Gastroesophageal sphincter (tissue), 4 donors: ENCODE data around the gene TOP1. TPM values are rescaled to one million over a fixed set of nuclear protein-coding genes. Genes with fewer than 3 reads are reported as not detected.

Source experiments
- ATAC-seq: fragments of 150-250 bp; one replicate; pipeline ENCODE4 v1.9.1; 2016; ENCODE audit warnings: mild to moderate bottlenecking, moderate library complexity
- H3K27ac ChIP-seq, 4 donors: fragments of 200-600 bp; sonication (generic) in 3 of 4; 1 replicate in 3 of 4; 2 replicates in 1 of 4; pipeline ENCODE4 v1.5.1; 2016 to 2019
- H3K27me3 ChIP-seq: fragments of 200-600 bp; sonication (generic); one replicate; pipeline ENCODE4 v1.5.1; 2019
- H3K36me3 ChIP-seq, 2 donors: fragments of 200-600 bp; sonication (generic); one replicate each; pipeline ENCODE4 v1.5.1; 2019; ENCODE audit warnings: control low read depth in 1 of 2
- H3K4me1 ChIP-seq, 3 donors: fragments of 200-600 bp; sonication (generic); 1 replicate in 2 of 3; 2 replicates in 1 of 3; pipeline ENCODE4 v1.5.1; 2016 to 2019; ENCODE audit warnings: control low read depth in 2 of 3
- H3K4me3 ChIP-seq, 2 donors: fragments of 200-600 bp; sonication (generic); one replicate each; pipeline ENCODE4 v1.5.1; 2019; ENCODE audit warnings: mild to moderate bottlenecking in 1 of 2, moderate library complexity in 1 of 2
- H3K9me3 ChIP-seq, 3 donors: fragments of 200-600 bp; sonication (generic); one replicate each; pipeline ENCODE4 v1.5.1; 2017 to 2019; ENCODE audit warnings: control low read depth in 2 of 3
- EP300 ChIP-seq: sonication (generic); formaldehyde crosslinking; IDR thresholded peaks from one replicate; pipeline ENCODE4 v1.6.1; 2017; ENCODE audit warnings: antibody characterized with exemption, mild to moderate bottlenecking
- POLR2A ChIP-seq, 2 donors: fragments of 450-650 bp; IDR thresholded peaks; one replicate each; pipeline ENCODE4 v1.6.1; 2017; ENCODE audit warnings: antibody characterized with exemption in 2 of 2, mild to moderate bottlenecking in 2 of 2, moderate library complexity in 1 of 2
- POLR2AphosphoS5 ChIP-seq: sonication (generic); formaldehyde crosslinking; IDR thresholded peaks from one replicate; pipeline ENCODE4 v1.6.1; 2017; ENCODE audit warnings: antibody characterized with exemption
- WGBS, 2 donors: methylation state at CpG; one replicate each; pipeline ENCODE4 v1.1.5; 2018; ENCODE audit warnings: low coverage in 1 of 2; 5-methylcytosine and 5-hydroxymethylcytosine counted together
- total RNA-seq, 4 donors: library from RNA; depleted of rRNA; stranded (reverse); fragments of >200 nt; gene quantifications; one replicate each; pipeline ENCODE4 v1.1.0, GENCODE V29; 2016
- TF ChIP-seq, protein P1 (sequence below), 4 experiments: fragments of 200-600 bp in 2 of 4; fragments of 450-650 bp in 2 of 4; sonication (generic) in 1 of 4; IDR thresholded peaks; one replicate each; pipeline ENCODE4 v1.5.1; 2017 to 2019; ENCODE audit warnings: antibody characterized with exemption in 4 of 4, mild to moderate bottlenecking in 2 of 4, moderate library complexity in 2 of 4

The TOP1 gene
- total RNA-seq, 4 donors from 2014 or later = 22.0 to 31.6 (median 28.8) TPM

DNA sequence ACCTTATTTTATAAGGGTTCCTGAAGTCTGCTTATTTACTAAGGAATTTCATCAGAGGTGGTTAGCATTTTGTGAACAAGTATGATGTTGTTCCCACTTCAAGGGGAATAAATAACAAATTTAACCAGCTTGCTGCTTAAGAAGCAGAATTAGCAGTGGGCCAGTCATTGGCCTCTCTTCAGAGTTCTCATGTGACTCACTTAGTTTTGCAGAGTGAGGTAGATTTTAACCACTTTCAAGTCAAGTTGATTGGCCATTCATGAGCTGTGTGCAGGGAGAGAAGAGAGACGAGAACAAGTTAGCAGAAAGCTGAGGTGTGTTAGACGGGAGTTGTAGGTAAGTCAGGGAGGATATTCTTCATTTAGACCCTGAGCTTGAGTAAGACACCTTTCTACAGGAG is 18.1 kb downstream of the TOP1 start:
- TF ChIP-seq, protein P1, sequence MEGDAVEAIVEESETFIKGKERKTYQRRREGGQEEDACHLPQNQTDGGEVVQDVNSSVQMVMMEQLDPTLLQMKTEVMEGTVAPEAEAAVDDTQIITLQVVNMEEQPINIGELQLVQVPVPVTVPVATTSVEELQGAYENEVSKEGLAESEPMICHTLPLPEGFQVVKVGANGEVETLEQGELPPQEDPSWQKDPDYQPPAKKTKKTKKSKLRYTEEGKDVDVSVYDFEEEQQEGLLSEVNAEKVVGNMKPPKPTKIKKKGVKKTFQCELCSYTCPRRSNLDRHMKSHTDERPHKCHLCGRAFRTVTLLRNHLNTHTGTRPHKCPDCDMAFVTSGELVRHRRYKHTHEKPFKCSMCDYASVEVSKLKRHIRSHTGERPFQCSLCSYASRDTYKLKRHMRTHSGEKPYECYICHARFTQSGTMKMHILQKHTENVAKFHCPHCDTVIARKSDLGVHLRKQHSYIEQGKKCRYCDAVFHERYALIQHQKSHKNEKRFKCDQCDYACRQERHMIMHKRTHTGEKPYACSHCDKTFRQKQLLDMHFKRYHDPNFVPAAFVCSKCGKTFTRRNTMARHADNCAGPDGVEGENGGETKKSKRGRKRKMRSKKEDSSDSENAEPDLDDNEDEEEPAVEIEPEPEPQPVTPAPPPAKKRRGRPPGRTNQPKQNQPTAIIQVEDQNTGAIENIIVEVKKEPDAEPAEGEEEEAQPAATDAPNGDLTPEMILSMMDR (IDR thresholded peaks at IDR 0.05) = no peak
- TF ChIP-seq POLR2AphosphoS5 (no peak), EP300 (no peak), POLR2A (IDR thresholded peaks at IDR 0.05) (no peak)
- no peaks in the 10 kb centered on the region for H3K36me3 ChIP-seq
- no peak for ATAC-seq
- H3K4me1 ChIP-seq = peaks cover 29 to 98% (median 34%) of the 10 kb centered on the region in 3 donors
- peak overlapping the region in 1 of 4 donors; percentile 3 for H3K27ac ChIP-seq
- 55 to 67% methylated on average over 2 of the region's 2 CpGs for WGBS, 2 donors
- H3K4me3 ChIP-seq = no peak overlapping the region
- H3K27me3 ChIP-seq = no peaks in the 10 kb centered on the region
- no peaks in the 10 kb centered on the region for H3K9me3 ChIP-seq

DNA sequence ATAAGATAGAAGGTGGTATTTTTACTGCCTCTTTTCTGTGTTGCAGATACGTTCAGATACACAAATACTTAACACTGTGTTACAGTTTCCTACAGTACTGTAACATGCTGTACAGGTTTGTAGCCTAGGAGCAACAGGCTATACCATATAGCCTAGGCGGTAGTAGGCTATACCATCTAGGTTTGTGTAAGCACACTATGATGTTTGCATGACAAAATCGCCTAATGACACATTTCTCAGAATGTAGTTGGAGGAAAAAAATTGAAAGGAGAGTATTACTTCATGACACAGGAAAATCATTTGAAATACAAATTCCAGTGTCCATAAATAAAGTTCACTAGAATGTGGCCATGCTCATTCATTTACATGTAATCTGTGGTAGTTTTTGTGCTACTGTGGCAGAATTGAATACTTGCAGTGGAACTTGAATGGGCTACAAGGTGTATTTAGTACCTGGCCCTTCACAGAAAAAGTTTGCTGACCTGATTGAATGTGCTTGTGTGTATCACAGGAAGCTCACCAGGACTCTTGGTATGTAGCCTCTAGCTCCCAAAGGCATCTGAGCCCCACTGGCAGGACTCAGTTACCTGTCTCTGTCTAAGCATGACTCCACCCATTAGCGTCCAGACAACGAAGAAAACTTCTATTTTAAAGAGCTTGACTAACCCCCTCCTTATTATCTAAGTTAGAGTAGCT is 18.8 kb downstream of the TOP1 start:
- peak overlapping the region in 1 of 2 donors; percentile 18 for H3K4me3 ChIP-seq
- peaks cover 34 to 98% (median 41%) of the 10 kb centered on the region in 3 donors for H3K4me1 ChIP-seq
- ATAC-seq = no peak
- no peak for TF ChIP-seq POLR2A (IDR thresholded peaks at IDR 0.05)
- TF ChIP-seq EP300 = no peak
- no peak for TF ChIP-seq POLR2AphosphoS5
- TF ChIP-seq, protein P1 (IDR thresholded peaks at IDR 0.05) = no peak
- no peaks in the 10 kb centered on the region for H3K9me3 ChIP-seq
- H3K27me3 ChIP-seq = no peaks in the 10 kb centered on the region
- 46% methylated on average over 4 to 5 of the region's 5 CpGs for WGBS, 2 donors
- H3K27ac ChIP-seq = peak overlapping the region in 3 of 4 donors; percentile 23 to 57 (median 44)
- no peaks in the 10 kb centered on the region for H3K36me3 ChIP-seq

DNA sequence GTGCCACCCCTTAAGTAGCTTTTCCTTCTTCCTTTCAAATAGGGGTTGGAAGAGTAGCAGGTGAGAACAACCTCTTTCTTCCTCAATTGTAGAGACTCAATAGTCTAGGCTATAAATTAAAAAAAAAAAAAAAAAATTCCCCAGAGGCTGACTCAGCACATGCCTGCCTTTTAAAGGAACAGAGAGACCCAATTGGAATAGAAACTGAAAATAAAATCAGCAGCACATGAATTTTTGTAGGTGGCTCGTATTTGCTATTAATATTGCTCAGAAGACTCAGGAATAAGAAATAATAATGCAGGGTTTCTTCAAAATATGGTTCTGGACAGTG is 19.3 kb downstream of the TOP1 start:
- TF ChIP-seq EP300 (no peak), POLR2AphosphoS5 (no peak), POLR2A (IDR thresholded peaks at IDR 0.05) (no peak)
- TF ChIP-seq, protein P1 (IDR thresholded peaks at IDR 0.05) = no peak
- WGBS, 2 donors = 0 to 8% methylated on average over 1 of the region's 1 CpG
- H3K9me3 ChIP-seq = no peaks in the 10 kb centered on the region
- peak overlapping the region in 3 of 4 donors; percentile 23 to 57 (median 44) for H3K27ac ChIP-seq
- H3K27me3 ChIP-seq = no peaks in the 10 kb centered on the region
- no peaks in the 10 kb centered on the region for H3K36me3 ChIP-seq
- H3K4me1 ChIP-seq = peaks cover 39 to 98% (median 46%) of the 10 kb centered on the region in 3 donors
- peak overlapping the region; percentile 15 to 18 for H3K4me3 ChIP-seq
- no peak for ATAC-seq

DNA sequence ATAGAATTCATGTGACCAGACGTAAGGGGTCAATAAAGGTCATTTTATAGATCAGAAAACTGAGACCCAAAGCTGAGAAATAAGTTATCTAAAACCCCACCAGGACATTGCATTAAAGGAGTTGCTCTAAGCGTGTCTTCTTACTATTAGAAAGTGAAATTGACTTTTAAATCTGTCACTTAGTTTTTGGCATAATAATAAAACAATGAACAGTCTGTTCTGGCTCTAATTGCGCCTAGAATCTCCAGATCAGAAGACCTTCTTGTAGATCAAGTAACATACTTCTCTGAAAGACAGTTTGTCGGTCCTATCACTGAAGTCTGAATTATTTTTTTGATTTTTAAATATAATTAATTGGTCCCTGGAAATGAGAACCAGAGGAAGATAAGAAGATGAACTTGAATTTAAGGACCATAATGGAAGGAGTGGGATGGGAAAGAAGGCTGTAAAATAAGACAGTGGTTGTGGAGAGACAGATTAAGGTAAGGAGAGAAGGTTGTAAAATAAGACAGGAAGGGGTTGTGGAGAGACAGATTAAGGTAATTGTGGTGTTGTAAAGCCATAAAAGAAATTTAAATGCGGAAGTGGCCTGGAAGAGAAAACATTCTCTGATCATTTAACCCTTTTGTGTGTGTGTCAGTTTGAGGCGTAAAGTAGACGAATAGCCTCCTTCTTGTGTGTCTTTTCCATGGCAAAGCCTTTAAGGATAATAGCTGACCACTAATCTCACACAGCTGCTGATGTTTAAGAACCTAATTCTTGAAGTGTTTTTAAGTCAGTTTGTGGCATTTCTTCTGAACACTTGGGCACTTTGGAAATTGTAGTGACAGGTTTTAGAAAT is 20.1 kb downstream of the TOP1 start:
- Histone ChIP-seq H3K27ac (peak overlapping the region in 3 of 4 donors; percentile 11 to 57 (median 44)), H3K4me1 (peaks cover 46 to 100% (median 50%) of the 10 kb centered on the region in 3 donors), H3K36me3 (no peaks in the 10 kb centered on the region), H3K27me3 (no peaks in the 10 kb centered on the region), H3K9me3 (no peaks in the 10 kb centered on the region), H3K4me3 (peak overlapping the region; percentile 15 to 18)
- TF ChIP-seq, protein P1 (IDR thresholded peaks at IDR 0.05) = no peak
- TF ChIP-seq EP300 = no peak
- no peak for TF ChIP-seq POLR2A (IDR thresholded peaks at IDR 0.05)
- no peak for TF ChIP-seq POLR2AphosphoS5
- ATAC-seq = no peak
- 52 to 59% methylated on average over 7 of the region's 7 CpGs for WGBS, 2 donors
